ENCODE measurements around the gene HMX1. TPM values are rescaled to one million over a fixed set of nuclear protein-coding genes. Genes with fewer than 3 reads are reported as not detected.

Gene HMX1
- total RNA-seq, 4 donors from 2014 or later, result 0.19 TPM; not detected in 3

DNA sequence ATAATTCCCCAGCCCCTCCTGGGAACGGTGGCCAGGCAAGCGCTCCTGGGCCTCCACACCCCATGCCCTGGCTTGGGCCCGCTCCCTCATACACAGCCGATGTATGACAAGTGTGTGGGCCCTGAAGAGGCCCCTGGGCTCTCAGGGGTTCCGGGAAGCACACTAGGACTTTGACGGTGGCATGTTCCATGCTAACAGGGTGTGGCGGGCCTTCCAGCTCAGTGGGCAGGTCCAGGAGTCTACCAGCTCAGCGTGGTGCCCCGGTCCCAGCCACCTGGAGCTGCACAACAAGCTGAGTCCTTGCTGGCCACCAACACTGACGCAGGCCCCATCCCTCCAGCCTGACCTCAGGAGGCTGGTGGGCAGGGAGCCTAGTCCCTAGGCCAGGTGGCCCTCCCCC lies 24.4 kb upstream of the HMX1 start:
- no peak for DNase-seq
- H3K4me3 ChIP-seq, result no peak overlapping the region
- intact Hi-C loops (cut with DNase I), result no loop called here
- peaks cover 13 to 100% (median 22%) of the 10 kb centered on the region in 4 donors for H3K27me3 ChIP-seq
- H3K4me1 ChIP-seq, result peaks cover 6 to 46% (median 19%) of the 10 kb centered on the region in 3 donors
- 87 to 93% methylated on average over 2 to 9 of the region's 10 CpGs for WGBS, 2 donors
- TF ChIP-seq, protein P1, sequence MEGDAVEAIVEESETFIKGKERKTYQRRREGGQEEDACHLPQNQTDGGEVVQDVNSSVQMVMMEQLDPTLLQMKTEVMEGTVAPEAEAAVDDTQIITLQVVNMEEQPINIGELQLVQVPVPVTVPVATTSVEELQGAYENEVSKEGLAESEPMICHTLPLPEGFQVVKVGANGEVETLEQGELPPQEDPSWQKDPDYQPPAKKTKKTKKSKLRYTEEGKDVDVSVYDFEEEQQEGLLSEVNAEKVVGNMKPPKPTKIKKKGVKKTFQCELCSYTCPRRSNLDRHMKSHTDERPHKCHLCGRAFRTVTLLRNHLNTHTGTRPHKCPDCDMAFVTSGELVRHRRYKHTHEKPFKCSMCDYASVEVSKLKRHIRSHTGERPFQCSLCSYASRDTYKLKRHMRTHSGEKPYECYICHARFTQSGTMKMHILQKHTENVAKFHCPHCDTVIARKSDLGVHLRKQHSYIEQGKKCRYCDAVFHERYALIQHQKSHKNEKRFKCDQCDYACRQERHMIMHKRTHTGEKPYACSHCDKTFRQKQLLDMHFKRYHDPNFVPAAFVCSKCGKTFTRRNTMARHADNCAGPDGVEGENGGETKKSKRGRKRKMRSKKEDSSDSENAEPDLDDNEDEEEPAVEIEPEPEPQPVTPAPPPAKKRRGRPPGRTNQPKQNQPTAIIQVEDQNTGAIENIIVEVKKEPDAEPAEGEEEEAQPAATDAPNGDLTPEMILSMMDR (IDR thresholded peaks at IDR 0.05), result no peak
- TF ChIP-seq POLR2A (IDR thresholded peaks at IDR 0.05), result no peak
- H3K36me3 ChIP-seq, result no peaks in the 10 kb centered on the region
- no peak overlapping the region for H3K27ac ChIP-seq
- peaks cover 0 to 16% (median 7%) of the 10 kb centered on the region in 3 donors for H3K9me3 ChIP-seq

DNA sequence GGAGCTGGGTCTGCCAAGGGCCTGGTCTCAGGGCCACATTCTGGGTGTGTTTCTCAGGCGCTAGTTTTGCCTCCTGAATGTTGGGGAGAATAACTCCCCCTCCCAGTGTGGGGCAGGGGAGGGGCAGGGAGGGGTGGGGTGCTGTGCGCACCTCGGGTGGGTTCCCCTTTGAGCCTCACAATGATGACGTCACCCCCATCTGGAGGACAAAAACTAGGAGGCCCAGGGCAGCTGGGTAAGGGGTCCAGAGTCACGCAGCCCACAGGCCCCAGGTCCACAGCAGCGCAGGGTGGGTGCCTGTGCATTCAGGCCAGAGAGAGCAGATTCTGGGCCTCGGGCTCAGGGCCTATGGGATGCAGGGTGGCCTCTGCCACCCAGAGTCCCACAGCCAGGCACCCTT lies 23.7 kb upstream of the HMX1 start:
- peaks cover 0 to 8% (median 0%) of the 10 kb centered on the region in 3 donors for H3K9me3 ChIP-seq
- intact Hi-C loops (cut with DNase I), result no loop called here
- H3K27me3 ChIP-seq, result peaks cover 13 to 100% (median 22%) of the 10 kb centered on the region in 4 donors
- TF ChIP-seq, protein P1 (IDR thresholded peaks at IDR 0.05), result no peak
- TF ChIP-seq POLR2A (IDR thresholded peaks at IDR 0.05), result no peak
- H3K4me3 ChIP-seq, result no peak overlapping the region
- no peak overlapping the region for H3K27ac ChIP-seq
- peaks cover 6 to 46% (median 19%) of the 10 kb centered on the region in 3 donors for H3K4me1 ChIP-seq
- no peak for DNase-seq
- no peaks in the 10 kb centered on the region for H3K36me3 ChIP-seq
- WGBS, 2 donors, result 100% methylated on average over 1 of the region's 7 CpGs; no CpG with 5 or more reads in 1 of the 2 donors

DNA sequence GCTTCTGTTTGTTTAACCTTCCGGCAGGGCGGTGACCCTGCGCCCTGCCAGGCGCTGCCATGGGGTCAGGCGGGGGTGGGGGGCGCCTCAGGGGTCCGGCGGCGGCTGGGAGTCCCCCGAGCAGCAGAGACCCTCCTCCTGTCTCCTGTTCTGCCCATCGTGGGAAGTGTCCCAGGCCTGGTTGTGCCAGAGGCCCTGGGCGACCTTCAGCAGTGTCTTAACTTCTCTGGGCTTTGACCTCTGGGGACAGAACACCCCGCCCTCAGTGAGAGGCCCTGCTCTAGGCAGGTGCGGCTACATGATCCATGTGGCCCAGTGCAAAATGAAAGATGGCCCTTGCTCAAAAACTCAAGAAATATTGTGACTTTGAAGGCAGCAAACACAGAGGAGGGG lies 22.8 kb upstream of the HMX1 start:
- Histone ChIP-seq H3K36me3 (no peaks in the 10 kb centered on the region), H3K27me3 (peaks cover 13 to 100% (median 22%) of the 10 kb centered on the region in 4 donors), H3K9me3 (peaks cover 0 to under 1% (median 0%) of the 10 kb centered on the region in 3 donors), H3K4me1 (peaks cover 6 to 46% (median 19%) of the 10 kb centered on the region in 3 donors), H3K27ac (no peak overlapping the region), H3K4me3 (no peak overlapping the region)
- TF ChIP-seq, protein P1 (IDR thresholded peaks at IDR 0.05), result no peak
- no CpG with 5 or more reads among the region's 14 CpGs for WGBS, 2 donors
- intact Hi-C loops (cut with DNase I), result no loop called here
- DNase-seq, result no peak

DNA sequence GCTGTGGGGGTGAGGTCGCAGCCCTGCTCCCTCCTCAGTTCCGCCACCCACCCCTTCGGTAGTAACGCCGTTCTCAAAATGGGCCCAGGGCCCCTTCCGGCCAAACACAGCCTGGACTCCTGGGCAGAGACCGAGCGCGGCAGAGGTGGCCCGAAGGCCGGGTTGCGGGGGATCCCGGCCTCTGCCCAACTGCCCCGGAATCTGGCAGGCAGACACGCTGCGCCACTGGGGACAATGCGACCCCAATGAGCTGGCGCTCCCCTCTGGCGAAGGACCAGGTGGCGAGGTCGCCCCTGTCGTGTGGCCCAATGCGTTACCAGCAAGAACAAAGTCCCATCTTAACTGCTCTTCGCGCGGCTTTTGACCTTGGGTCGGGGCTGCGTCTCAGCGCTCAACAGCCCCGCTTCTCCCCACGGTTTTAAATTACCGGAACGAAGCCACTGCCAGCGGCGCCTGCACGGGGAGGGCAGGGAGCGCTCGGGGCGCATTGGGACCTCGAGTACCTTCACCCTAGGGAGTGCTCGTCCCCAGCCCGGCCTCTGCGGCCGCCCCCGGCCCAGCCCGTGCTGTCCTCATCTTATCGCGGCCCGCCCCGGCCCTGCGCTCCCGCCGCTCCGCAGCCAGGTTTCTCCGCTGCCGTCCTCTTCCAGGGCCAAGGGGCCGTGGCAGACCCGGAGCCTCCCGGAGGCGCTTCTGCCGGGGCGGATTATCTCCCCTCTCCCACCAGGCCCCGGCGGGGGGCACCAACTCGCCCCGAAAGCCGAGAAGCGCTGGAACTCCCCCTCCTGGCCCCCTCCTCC lies 22.2 kb upstream of the HMX1 start:
- 5% methylated on average over 16 of the region's 68 CpGs; no CpG with 5 or more reads in 1 of the 2 donors for WGBS, 2 donors
- TF ChIP-seq, protein P1 (IDR thresholded peaks at IDR 0.05), result no peak
- no peak for TF ChIP-seq POLR2A (IDR thresholded peaks at IDR 0.05)
- no peaks in the 10 kb centered on the region for H3K36me3 ChIP-seq
- H3K9me3 ChIP-seq, result no peaks in the 10 kb centered on the region
- H3K4me3 ChIP-seq, result peak overlapping the region in 1 of 4 donors; percentile 12
- intact Hi-C loops (cut with DNase I), result no loop called here
- peaks cover 13 to 100% (median 22%) of the 10 kb centered on the region in 4 donors for H3K27me3 ChIP-seq
- no peak for DNase-seq
- peaks cover 6 to 46% (median 19%) of the 10 kb centered on the region in 3 donors for H3K4me1 ChIP-seq
- H3K27ac ChIP-seq, result no peak overlapping the region

DNA sequence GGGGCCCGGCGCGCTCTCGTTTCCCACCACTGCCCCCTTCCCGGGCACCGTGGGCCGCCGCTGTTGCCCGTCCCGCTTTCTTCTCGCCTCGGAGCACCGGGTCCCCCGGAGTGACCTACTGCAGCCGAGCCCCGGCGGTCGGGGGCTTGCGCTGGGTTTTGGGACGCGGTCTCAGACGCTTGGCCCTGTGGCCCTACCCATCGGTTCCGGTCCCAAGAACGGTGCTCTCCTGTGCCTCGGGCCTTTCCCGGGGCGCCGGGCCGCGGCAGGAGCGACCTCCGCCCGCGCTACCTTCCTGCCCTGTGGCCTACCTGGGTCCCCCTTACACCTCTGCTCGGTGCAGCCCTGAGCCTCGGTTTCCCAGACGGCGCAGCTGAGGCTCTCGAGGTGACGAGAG lies 21.6 kb upstream of the HMX1 start:
- Histone ChIP-seq H3K9me3 (no peaks in the 10 kb centered on the region), H3K27ac (no peak overlapping the region), H3K27me3 (peaks cover 13 to 100% (median 25%) of the 10 kb centered on the region in 4 donors), H3K4me1 (peaks cover 3 to 41% (median 19%) of the 10 kb centered on the region in 3 donors), H3K4me3 (no peak overlapping the region), H3K36me3 (no peaks in the 10 kb centered on the region)
- intact Hi-C loops (cut with DNase I), result no loop called here
- no peak for DNase-seq
- WGBS, 2 donors, result 0% methylated on average over 11 of the region's 41 CpGs; no CpG with 5 or more reads in 1 of the 2 donors
- TF ChIP-seq, protein P1 (IDR thresholded peaks at IDR 0.05), result no peak
- no peak for TF ChIP-seq POLR2A (IDR thresholded peaks at IDR 0.05)
